Measurements from ENCODE around the gene PRSS21. TPM values are rescaled to one million over a fixed set of nuclear protein-coding genes. Genes with fewer than 3 reads are reported as not detected.

PRSS21 gene
- total RNA-seq, 2 donors from 2014 or later: 1.2 to 4.8 TPM

- H3K27me3 Mint-ChIP-seq: peaks cover 12% of the 10 kb centered on the region
- H3K36me3 Mint-ChIP-seq (ENCODE audit: low read depth): no peaks in the 10 kb centered on the region
- H3K27ac Mint-ChIP-seq: no peak overlapping the region
- no peak overlapping the region for H3K4me3 Mint-ChIP-seq
- ATAC-seq (replicated peaks): no peak
- H3K9me3 Mint-ChIP-seq: no peaks in the 10 kb centered on the region
- no peaks in the 10 kb centered on the region for H3K4me1 Mint-ChIP-seq
Measured at GRCh38 chr16:2786826-2787151, 30.2 kb upstream of the PRSS21 start.

DNA sequence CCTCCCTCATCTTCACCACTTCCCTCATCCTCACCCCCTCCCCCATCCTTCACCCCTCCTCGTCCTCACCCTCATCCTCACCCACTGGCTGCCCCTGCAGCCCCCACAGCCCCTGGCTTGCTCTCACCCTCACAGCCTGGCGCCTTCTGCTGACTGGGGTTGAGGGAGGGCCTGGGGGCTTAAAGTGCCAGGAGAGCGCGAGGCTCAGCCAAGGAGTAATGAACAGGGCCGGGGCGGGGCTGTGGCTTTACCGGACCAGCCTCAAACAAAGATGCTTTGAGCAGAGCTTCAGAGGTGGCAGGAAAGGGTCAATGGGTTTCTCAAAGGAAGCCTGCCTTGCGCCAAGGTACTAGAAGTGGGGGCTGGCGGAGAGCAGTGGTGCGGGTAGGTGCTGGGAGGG is 29.6 kb upstream of the PRSS21 start, which contains the start of gene PRSS33:
Gene PRSS33 (minus strand): TSS at position 155 of the 400 bp plus-strand sequence. CDS start 1,013 bp downstream, outside the sequence.
- no peak for ATAC-seq (replicated peaks)
- no peak within 1 kb of the TSS for H3K27ac Mint-ChIP-seq
- H3K9me3 Mint-ChIP-seq: no peaks in the 10 kb centered on the region
- no peaks in the 10 kb centered on the region for H3K4me1 Mint-ChIP-seq
- H3K27me3 Mint-ChIP-seq: peaks cover 15% of the 10 kb centered on the region
- peak within 1 kb of the TSS; percentile 36 for H3K4me3 Mint-ChIP-seq
- H3K36me3 Mint-ChIP-seq (ENCODE audit: low read depth): no peaks in the 10 kb centered on the region

- ATAC-seq (replicated peaks): no peak
- Mint-ChIP-seq H3K36me3 (ENCODE audit: low read depth) (no peaks in the 10 kb centered on the region), H3K4me1 (no peaks in the 10 kb centered on the region), H3K9me3 (no peaks in the 10 kb centered on the region), H3K27me3 (peaks cover 15% of the 10 kb centered on the region), H3K4me3 (no peak overlapping the region), H3K27ac (no peak overlapping the region)
Measured at GRCh38 chr16:2787961-2788360, 29.1 kb upstream of the PRSS21 start.

DNA sequence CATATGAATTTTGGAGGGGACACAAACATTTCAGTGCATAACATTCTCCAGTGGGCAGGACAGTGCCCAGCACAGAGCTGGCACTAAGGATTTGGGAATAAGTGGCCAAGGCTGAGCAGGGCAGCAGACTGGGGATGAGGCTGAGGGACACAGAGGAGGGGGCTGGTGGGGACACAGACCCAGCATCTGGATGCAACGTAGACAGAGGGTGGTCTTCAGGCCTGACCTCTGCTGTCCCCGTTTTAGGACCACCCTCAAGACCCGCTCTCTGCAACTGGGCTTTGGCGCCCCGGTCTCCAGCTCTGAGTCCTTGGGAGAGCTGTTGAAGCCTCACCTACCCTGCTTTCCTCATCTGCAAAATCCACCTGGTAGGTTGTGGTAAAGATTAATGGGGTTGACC is 26.4 kb upstream of the PRSS21 start:
- H3K4me1 Mint-ChIP-seq: no peaks in the 10 kb centered on the region
- H3K4me3 Mint-ChIP-seq: no peak overlapping the region
- H3K36me3 Mint-ChIP-seq (ENCODE audit: low read depth): no peaks in the 10 kb centered on the region
- H3K27me3 Mint-ChIP-seq: peaks cover 15% of the 10 kb centered on the region
- no peak for ATAC-seq (replicated peaks)
- no peak overlapping the region for H3K27ac Mint-ChIP-seq
- H3K9me3 Mint-ChIP-seq: no peaks in the 10 kb centered on the region

- Mint-ChIP-seq H3K36me3 (ENCODE audit: low read depth) (no peaks in the 10 kb centered on the region), H3K4me1 (no peaks in the 10 kb centered on the region), H3K4me3 (no peak overlapping the region), H3K9me3 (no peaks in the 10 kb centered on the region), H3K27me3 (peaks cover 15% of the 10 kb centered on the region), H3K27ac (no peak overlapping the region)
- ATAC-seq (replicated peaks): no peak
Measured at GRCh38 chr16:2791174-2791573, 25.9 kb upstream of the PRSS21 start.

- Mint-ChIP-seq H3K27me3 (peaks cover 15% of the 10 kb centered on the region), H3K4me1 (no peaks in the 10 kb centered on the region), H3K9me3 (no peaks in the 10 kb centered on the region), H3K36me3 (ENCODE audit: low read depth) (no peaks in the 10 kb centered on the region), H3K27ac (no peak overlapping the region), H3K4me3 (no peak overlapping the region)
- no peak for ATAC-seq (replicated peaks)
Measured at GRCh38 chr16:2792940-2793339, 24.1 kb upstream of the PRSS21 start.

- no peak for ATAC-seq (replicated peaks)
- H3K27me3 Mint-ChIP-seq: peaks cover 9% of the 10 kb centered on the region
- H3K36me3 Mint-ChIP-seq (ENCODE audit: low read depth): no peaks in the 10 kb centered on the region
- H3K4me1 Mint-ChIP-seq: no peaks in the 10 kb centered on the region
- H3K9me3 Mint-ChIP-seq: no peaks in the 10 kb centered on the region
- H3K4me3 Mint-ChIP-seq: no peak overlapping the region
- H3K27ac Mint-ChIP-seq: no peak overlapping the region
Measured at GRCh38 chr16:2795395-2796143, 21.5 kb upstream of the PRSS21 start.

- no peak overlapping the region for H3K27ac Mint-ChIP-seq
- H3K9me3 Mint-ChIP-seq: peaks cover 3% of the 10 kb centered on the region
- H3K4me3 Mint-ChIP-seq: no peak overlapping the region
- H3K27me3 Mint-ChIP-seq: peaks cover 2% of the 10 kb centered on the region
- no peak for ATAC-seq (replicated peaks)
- no peaks in the 10 kb centered on the region for H3K4me1 Mint-ChIP-seq
- no peaks in the 10 kb centered on the region for H3K36me3 Mint-ChIP-seq (ENCODE audit: low read depth)
Measured at GRCh38 chr16:2798723-2799204, 18.3 kb upstream of the PRSS21 start.

DNA sequence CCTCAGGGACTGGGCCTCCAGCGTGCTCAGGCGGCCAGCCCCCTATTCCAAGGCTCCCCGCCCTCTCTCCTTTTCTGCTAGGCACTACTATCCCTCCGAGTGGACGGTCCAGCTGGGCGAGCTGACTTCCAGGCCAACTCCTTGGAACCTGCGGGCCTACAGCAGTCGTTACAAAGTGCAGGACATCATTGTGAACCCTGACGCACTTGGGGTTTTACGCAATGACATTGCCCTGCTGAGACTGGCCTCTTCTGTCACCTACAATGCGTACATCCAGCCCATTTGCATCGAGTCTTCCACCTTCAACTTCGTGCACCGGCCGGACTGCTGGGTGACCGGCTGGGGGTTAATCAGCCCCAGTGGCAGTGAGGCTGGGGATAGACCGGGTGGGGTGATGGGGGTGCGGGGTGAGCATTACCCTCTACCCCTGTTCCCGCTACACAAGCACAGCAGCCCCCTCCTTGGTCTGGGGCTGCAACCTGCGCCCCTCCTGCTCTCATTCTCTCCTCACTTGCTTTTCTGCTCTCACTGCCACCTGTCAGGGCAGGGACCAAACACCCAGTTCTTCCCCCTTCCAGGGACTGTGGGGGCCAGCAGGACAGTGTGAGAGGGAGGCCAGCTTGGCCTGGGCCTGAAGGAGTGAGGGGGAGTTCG is 17.7 kb upstream of the PRSS21 start:
- Mint-ChIP-seq H3K27me3 (peaks cover 3% of the 10 kb centered on the region), H3K27ac (no peak overlapping the region), H3K9me3 (peaks cover 5% of the 10 kb centered on the region), H3K4me3 (no peak overlapping the region), H3K4me1 (no peaks in the 10 kb centered on the region), H3K36me3 (ENCODE audit: low read depth) (no peaks in the 10 kb centered on the region)
- ATAC-seq (replicated peaks): no peak

- Mint-ChIP-seq H3K4me1 (no peaks in the 10 kb centered on the region), H3K27me3 (peaks cover 3% of the 10 kb centered on the region), H3K36me3 (ENCODE audit: low read depth) (no peaks in the 10 kb centered on the region), H3K27ac (no peak overlapping the region), H3K4me3 (no peak overlapping the region), H3K9me3 (peaks cover 5% of the 10 kb centered on the region)
- no peak for ATAC-seq (replicated peaks)
Measured at GRCh38 chr16:2799859-2800226, 17.2 kb upstream of the PRSS21 start.

DNA sequence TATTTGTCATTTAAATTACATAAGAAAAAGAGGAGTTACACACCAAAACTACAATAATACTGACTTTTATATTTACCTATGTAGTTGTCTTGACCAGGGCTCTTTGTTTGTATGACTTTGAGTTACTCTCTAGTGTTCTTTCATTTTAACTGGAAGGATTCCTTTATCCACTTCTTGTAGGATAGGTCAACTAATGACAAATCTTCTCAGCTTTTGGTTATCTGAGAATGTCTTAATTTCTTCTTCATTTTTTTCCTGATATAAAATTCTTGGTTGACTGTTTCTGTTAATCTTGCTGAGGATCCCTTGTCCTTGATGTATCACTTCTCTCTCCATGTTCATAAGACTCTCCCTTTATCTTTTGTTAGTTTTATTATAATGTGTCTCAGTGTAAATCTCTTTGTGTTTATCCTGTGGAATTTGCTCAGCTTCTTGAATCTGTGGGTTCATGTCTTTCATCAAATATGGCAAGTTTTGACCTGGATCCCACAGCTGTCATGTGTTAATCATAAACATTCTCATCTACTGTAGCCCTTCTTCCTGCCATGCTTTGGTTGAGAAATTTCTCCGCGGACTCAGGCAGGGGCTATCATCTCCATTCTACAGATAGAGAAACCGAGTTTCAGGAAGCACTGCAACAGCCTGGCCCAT is 13.4 kb upstream of the PRSS21 start:
- no peaks in the 10 kb centered on the region for H3K4me1 Mint-ChIP-seq
- no peaks in the 10 kb centered on the region for H3K36me3 Mint-ChIP-seq (ENCODE audit: low read depth)
- ATAC-seq (replicated peaks): no peak
- no peak overlapping the region for H3K4me3 Mint-ChIP-seq
- H3K27ac Mint-ChIP-seq: no peak overlapping the region
- peaks cover 5% of the 10 kb centered on the region for H3K9me3 Mint-ChIP-seq
- H3K27me3 Mint-ChIP-seq: peaks cover 10% of the 10 kb centered on the region

DNA sequence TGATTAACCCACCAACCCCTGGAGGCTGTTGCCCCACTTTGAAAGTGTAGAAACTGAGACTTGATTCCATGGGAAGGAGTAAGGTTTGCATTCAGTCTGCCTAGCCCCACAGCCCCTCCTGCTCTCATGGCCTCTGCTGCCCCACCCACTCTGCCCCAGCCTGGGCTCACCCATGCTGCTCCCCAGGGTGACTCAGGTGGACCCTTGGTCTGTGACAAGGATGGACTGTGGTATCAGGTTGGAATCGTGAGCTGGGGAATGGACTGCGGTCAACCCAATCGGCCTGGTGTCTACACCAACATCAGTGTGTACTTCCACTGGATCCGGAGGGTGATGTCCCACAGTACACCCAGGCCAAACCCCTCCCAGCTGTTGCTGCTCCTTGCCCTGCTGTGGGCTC is 12.3 kb upstream of the PRSS21 start:
- Mint-ChIP-seq H3K27ac (no peak overlapping the region), H3K9me3 (peaks cover 5% of the 10 kb centered on the region), H3K36me3 (ENCODE audit: low read depth) (no peaks in the 10 kb centered on the region), H3K4me3 (no peak overlapping the region), H3K4me1 (no peaks in the 10 kb centered on the region), H3K27me3 (peaks cover 19% of the 10 kb centered on the region)
- ATAC-seq (replicated peaks): no peak

DNA sequence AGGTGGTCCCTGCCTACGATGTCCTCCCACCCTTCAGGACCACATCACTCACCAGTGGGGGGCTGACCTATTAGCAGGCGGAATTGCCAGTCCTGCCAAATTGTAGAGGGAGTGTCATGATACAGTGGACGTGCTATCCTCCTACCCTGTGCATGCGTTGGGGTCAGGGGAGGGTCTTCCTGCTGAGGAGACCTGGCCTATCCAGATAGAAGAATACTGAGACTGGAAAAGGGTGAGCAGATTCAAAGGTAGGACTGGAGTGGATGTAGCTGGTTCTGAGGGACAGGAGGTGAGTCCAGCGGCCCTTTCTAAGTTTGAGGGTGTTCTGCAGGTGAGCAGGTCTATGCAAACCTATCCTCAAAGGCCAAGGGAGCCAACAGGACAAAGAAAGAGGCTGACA is 10.8 kb upstream of the PRSS21 start:
- Mint-ChIP-seq H3K4me3 (no peak overlapping the region), H3K36me3 (ENCODE audit: low read depth) (no peaks in the 10 kb centered on the region), H3K27ac (no peak overlapping the region), H3K4me1 (no peaks in the 10 kb centered on the region), H3K9me3 (peaks cover 5% of the 10 kb centered on the region), H3K27me3 (peaks cover 29% of the 10 kb centered on the region)
- ATAC-seq (replicated peaks): no peak

DNA sequence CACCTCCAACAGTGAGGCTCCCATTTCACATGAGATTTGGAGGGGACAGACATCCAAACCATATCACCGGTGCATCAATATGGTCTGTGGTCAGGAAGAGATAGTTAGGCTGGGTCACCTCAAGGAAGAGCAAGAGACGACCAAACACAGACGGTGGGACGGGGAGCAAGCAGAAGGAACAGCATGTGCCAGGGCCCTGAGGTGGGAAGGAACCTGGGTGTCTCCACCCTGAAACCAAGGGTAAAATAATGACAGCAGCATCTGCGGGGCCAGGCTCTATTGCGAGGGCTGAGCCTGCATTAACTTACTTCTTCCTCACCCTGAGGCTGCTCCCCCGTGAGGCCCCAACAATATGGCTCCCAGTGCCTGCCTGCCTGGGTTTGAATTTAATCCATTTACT is 8.9 kb upstream of the PRSS21 start:
- Mint-ChIP-seq H3K36me3 (ENCODE audit: low read depth) (no peaks in the 10 kb centered on the region), H3K9me3 (peaks cover 5% of the 10 kb centered on the region), H3K4me1 (no peaks in the 10 kb centered on the region), H3K27ac (no peak overlapping the region), H3K4me3 (no peak overlapping the region), H3K27me3 (peaks cover 33% of the 10 kb centered on the region)
- no peak for ATAC-seq (replicated peaks)

All from activated T-helper 17 cell treated with anti-CD3 and anti-CD28 coated beads, Interleukin-2, amount 50 U/mL, for 72 hours (primary cell).